ENCODE results near the gene PLEKHG3.

Gene PLEKHG3

DNA sequence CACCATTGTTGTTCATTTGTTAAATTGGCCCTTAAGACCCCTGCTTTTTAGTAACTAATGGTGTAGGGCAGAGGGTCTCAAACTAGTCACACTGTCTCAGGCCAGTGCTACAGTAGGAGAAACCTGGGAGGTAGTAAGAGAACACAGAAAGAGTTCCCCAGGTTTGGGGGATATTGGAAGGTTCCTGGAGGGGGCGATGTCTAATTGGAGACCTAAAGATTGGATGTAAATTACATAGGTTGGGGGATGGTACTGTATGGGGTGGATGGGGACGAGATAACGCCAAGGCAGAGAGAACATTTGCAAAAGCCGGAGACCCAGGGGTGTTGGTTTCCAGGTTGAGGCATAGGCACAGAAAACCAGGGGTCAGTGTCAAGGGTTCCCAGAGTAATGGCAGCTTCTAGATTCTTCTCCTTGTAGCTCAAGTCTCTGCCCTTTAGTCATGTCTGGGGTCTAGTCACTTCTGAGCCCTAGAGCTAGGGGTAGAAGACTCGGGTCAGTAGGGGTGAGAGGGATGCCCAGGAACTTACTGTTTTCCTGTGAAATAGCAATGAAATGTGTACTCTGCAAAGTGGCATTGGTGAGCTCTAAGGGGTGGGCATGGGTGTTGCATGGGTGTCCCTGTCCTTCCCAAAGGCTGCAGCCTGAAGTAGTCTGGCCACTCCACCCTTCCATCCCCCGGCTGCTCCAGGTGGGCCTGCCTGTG, 21.8 kb downstream of the PLEKHG3 start:
- TF ChIP-seq TEAD4 (IDR thresholded peaks at IDR 0.05) = no peak
- TF ChIP-seq, protein P1, sequence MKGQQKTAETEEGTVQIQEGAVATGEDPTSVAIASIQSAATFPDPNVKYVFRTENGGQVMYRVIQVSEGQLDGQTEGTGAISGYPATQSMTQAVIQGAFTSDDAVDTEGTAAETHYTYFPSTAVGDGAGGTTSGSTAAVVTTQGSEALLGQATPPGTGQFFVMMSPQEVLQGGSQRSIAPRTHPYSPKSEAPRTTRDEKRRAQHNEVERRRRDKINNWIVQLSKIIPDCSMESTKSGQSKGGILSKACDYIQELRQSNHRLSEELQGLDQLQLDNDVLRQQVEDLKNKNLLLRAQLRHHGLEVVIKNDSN (IDR thresholded peaks at IDR 0.05) = no peak
- TF ChIP-seq TAF1 (IDR thresholded peaks at IDR 0.05; ENCODE audit: low read depth) = no peak
- no peak for TF ChIP-seq CREB1 (IDR thresholded peaks at IDR 0.05; ENCODE audit: low read depth)
- TF ChIP-seq CEBPB (IDR thresholded peaks at IDR 0.05) = no peak
- TF ChIP-seq TCF12 (IDR thresholded peaks at IDR 0.05; ENCODE audit: low read depth) = no peak
- no peak for TF ChIP-seq FOXM1 (IDR thresholded peaks at IDR 0.05; ENCODE audit: borderline replicate concordance, low read depth)
- no peak for TF ChIP-seq NFIC (IDR thresholded peaks at IDR 0.05)
- TF ChIP-seq RAD21 (IDR thresholded peaks at IDR 0.05; ENCODE audit: low read depth) = no peak
- no peak for TF ChIP-seq YY1 (IDR thresholded peaks at IDR 0.05; ENCODE audit: low read depth)
- no peak for TF ChIP-seq EP300 (IDR thresholded peaks at IDR 0.05; ENCODE audit: borderline replicate concordance)
- TF ChIP-seq, protein P2, sequence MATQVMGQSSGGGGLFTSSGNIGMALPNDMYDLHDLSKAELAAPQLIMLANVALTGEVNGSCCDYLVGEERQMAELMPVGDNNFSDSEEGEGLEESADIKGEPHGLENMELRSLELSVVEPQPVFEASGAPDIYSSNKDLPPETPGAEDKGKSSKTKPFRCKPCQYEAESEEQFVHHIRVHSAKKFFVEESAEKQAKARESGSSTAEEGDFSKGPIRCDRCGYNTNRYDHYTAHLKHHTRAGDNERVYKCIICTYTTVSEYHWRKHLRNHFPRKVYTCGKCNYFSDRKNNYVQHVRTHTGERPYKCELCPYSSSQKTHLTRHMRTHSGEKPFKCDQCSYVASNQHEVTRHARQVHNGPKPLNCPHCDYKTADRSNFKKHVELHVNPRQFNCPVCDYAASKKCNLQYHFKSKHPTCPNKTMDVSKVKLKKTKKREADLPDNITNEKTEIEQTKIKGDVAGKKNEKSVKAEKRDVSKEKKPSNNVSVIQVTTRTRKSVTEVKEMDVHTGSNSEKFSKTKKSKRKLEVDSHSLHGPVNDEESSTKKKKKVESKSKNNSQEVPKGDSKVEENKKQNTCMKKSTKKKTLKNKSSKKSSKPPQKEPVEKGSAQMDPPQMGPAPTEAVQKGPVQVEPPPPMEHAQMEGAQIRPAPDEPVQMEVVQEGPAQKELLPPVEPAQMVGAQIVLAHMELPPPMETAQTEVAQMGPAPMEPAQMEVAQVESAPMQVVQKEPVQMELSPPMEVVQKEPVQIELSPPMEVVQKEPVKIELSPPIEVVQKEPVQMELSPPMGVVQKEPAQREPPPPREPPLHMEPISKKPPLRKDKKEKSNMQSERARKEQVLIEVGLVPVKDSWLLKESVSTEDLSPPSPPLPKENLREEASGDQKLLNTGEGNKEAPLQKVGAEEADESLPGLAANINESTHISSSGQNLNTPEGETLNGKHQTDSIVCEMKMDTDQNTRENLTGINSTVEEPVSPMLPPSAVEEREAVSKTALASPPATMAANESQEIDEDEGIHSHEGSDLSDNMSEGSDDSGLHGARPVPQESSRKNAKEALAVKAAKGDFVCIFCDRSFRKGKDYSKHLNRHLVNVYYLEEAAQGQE (IDR thresholded peaks at IDR 0.05; ENCODE audit: low read depth) = no peak
- TF ChIP-seq EGR1 (IDR thresholded peaks at IDR 0.05) = no peak
- TF ChIP-seq, protein P3, sequence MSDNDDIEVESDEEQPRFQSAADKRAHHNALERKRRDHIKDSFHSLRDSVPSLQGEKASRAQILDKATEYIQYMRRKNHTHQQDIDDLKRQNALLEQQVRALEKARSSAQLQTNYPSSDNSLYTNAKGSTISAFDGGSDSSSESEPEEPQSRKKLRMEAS (IDR thresholded peaks at IDR 0.05) = no peak
- TF ChIP-seq ZBTB7A (IDR thresholded peaks at IDR 0.05; ENCODE audit: low read depth) = no peak

DNA sequence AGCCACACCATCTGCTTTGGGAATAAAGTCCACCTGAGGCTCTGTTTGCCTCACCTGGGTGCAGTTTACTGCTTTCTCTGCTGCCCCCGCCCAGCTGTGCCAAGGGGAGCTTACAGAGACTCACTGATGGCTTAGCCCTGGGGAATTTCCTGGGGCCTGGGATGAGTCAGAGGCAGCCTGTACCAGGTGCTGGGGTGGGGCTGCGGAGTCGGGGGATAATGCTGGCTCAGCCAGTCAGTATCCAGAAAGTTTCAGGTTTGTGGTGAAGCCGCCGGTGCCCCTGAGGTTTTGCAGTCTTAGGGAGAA, 22.3 kb downstream of the PLEKHG3 start:
- TF ChIP-seq EP300 (IDR thresholded peaks at IDR 0.05; ENCODE audit: borderline replicate concordance) (no peak), TEAD4 (IDR thresholded peaks at IDR 0.05) (0 out of 2 replicates have a peak, but pooled peaks have one; percentile 8), TCF12 (IDR thresholded peaks at IDR 0.05; ENCODE audit: low read depth) (peak; percentile 30; the same call in 1 of the 2 replicates)

DNA sequence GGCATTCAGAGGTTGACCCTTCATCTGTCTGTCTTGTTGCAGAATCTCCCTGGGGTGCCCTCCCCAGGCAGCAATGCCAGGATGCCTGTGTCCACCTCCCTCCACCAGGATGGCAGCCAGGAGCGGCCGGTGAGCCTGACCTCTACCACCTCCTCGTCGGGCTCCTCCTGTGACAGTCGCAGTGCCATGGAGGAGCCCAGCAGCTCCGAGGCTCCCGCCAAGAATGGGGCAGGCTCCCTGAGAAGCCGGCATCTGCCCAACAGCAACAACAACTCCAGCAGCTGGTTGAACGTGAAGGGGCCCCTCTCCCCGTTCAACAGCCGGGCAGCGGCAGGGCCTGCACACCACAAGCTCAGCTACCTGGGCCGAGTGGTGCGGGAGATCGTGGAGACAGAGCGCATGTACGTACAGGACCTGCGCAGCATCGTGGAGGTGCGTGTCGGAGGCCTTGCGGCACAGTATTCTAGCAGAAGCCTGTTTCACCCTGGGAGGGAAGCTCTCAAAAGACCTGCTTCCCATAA, 23.4 kb downstream of the PLEKHG3 start:
- TF ChIP-seq ZBTB7A (IDR thresholded peaks at IDR 0.05; ENCODE audit: low read depth) = no peak
- TF ChIP-seq FOXM1 (IDR thresholded peaks at IDR 0.05; ENCODE audit: borderline replicate concordance, low read depth) = no peak
- no peak for TF ChIP-seq RAD21 (IDR thresholded peaks at IDR 0.05; ENCODE audit: low read depth)
- no peak for TF ChIP-seq TCF12 (IDR thresholded peaks at IDR 0.05; ENCODE audit: low read depth)
- TF ChIP-seq YY1 (IDR thresholded peaks at IDR 0.05; ENCODE audit: low read depth) = no peak
- TF ChIP-seq, protein P1 (IDR thresholded peaks at IDR 0.05) = no peak
- no peak for TF ChIP-seq EGR1 (IDR thresholded peaks at IDR 0.05)
- TF ChIP-seq CEBPB (IDR thresholded peaks at IDR 0.05) = no peak
- TF ChIP-seq CREB1 (IDR thresholded peaks at IDR 0.05; ENCODE audit: low read depth) = no peak
- TF ChIP-seq EP300 (IDR thresholded peaks at IDR 0.05; ENCODE audit: borderline replicate concordance) = no peak
- TF ChIP-seq TEAD4 (IDR thresholded peaks at IDR 0.05) = no peak
- TF ChIP-seq, protein P2 (IDR thresholded peaks at IDR 0.05; ENCODE audit: low read depth) = no peak
- TF ChIP-seq, protein P3 (IDR thresholded peaks at IDR 0.05) = no peak
- no peak for TF ChIP-seq NFIC (IDR thresholded peaks at IDR 0.05)
- TF ChIP-seq TAF1 (IDR thresholded peaks at IDR 0.05; ENCODE audit: low read depth) = no peak

DNA sequence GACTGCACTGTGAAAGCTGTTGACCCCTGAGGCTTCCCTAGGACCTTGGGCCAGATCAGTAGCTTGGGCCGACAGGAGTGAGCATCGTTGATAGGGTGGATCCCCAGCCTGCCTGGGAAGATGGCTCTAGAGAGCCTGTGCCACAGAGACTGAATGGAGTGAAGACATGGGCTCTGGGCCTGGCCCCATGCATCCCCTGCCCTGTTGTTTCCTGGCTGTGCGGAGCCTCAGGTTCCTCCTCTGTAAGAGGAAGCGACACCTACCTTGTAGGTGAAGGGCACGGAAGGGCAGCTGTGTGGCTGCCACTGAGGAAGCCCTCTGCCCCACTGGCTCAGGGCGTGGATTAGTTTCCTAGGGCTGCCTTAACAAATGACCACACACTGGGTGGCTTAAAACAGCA, 23.9 kb downstream of the PLEKHG3 start:
- TF ChIP-seq, protein P2 (IDR thresholded peaks at IDR 0.05; ENCODE audit: low read depth) = no peak
- no peak for TF ChIP-seq EP300 (IDR thresholded peaks at IDR 0.05; ENCODE audit: borderline replicate concordance)
- TF ChIP-seq, protein P1 (IDR thresholded peaks at IDR 0.05) = no peak
- TF ChIP-seq, protein P3 (IDR thresholded peaks at IDR 0.05) = no peak
- no peak for TF ChIP-seq RAD21 (IDR thresholded peaks at IDR 0.05; ENCODE audit: low read depth)
- TF ChIP-seq FOXM1 (IDR thresholded peaks at IDR 0.05; ENCODE audit: borderline replicate concordance, low read depth) = no peak
- TF ChIP-seq TCF12 (IDR thresholded peaks at IDR 0.05; ENCODE audit: low read depth) = no peak
- no peak for TF ChIP-seq NFIC (IDR thresholded peaks at IDR 0.05)
